Cardiac fibroblast (primary cell): ENCODE measurements around the gene SLC4A9.

Source experiments
- DNase-seq, 2 donors: peaks; one replicate each; pipeline versions ENCODE4 v3.0.0 to v3.0.0-alpha.2; 2010; ENCODE audit warnings: low read depth in 2 of 2
- H3K4me3 ChIP-seq, 2 donors: replicated peaks in 1 of 2; 1 replicate in 1 of 2; 2 replicates in 1 of 2; pipeline ENCODE4 v1.5.1; 2011; ENCODE audit warnings: low read depth in 2 of 2, low read length in 2 of 2, mild to moderate bottlenecking in 2 of 2, moderate library complexity in 1 of 2
- TF ChIP-seq, protein P1 (sequence below): IDR thresholded peaks from one replicate; pipeline ENCODE4 v1.5.1; 2011; ENCODE audit warnings: low read depth, mild to moderate bottlenecking, low read length, inconsistent platforms

Gene SLC4A9

DNA sequence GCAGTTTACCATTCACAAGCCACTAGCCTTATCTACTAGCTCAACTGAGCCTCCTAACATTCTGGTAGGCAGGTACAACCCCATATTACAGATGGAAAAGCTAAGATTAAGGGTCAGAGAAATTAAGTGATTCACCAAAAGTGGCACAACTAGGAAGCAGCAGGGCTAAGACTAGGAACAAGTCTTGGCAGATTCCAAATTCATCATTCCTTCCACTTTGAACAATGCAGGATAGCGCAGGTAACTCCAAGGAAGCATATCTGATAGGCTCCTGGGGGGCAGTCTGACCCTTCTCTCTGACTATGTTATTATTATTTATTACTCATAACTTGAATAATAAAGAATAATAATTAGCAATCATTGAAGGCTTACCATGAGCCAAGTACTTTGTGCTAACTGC is 22.1 kb upstream of the SLC4A9 start:
- no peak overlapping the region for H3K4me3 ChIP-seq
- TF ChIP-seq, protein P1, sequence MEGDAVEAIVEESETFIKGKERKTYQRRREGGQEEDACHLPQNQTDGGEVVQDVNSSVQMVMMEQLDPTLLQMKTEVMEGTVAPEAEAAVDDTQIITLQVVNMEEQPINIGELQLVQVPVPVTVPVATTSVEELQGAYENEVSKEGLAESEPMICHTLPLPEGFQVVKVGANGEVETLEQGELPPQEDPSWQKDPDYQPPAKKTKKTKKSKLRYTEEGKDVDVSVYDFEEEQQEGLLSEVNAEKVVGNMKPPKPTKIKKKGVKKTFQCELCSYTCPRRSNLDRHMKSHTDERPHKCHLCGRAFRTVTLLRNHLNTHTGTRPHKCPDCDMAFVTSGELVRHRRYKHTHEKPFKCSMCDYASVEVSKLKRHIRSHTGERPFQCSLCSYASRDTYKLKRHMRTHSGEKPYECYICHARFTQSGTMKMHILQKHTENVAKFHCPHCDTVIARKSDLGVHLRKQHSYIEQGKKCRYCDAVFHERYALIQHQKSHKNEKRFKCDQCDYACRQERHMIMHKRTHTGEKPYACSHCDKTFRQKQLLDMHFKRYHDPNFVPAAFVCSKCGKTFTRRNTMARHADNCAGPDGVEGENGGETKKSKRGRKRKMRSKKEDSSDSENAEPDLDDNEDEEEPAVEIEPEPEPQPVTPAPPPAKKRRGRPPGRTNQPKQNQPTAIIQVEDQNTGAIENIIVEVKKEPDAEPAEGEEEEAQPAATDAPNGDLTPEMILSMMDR: no peak
- no peak for DNase-seq

DNA sequence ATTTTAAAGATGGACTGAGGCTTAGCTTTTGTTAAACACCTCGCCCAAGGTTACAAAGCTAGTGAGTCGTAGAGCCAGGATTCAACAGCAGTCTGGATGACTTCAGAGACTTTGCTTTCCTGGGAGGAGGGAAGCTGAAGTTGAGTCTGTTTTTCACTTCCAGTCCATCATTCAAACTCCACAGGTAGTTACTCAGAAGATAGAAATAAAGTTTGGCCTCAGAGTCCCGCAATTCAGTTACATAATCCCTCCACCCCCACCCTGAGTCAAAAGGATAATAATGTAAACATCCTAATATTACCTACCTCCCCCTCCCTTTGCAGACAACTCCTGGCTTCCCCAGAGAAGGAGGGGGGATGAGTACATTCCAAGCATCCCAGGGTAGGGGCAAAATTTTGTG is 21.7 kb upstream of the SLC4A9 start:
- no peak for DNase-seq

DNA sequence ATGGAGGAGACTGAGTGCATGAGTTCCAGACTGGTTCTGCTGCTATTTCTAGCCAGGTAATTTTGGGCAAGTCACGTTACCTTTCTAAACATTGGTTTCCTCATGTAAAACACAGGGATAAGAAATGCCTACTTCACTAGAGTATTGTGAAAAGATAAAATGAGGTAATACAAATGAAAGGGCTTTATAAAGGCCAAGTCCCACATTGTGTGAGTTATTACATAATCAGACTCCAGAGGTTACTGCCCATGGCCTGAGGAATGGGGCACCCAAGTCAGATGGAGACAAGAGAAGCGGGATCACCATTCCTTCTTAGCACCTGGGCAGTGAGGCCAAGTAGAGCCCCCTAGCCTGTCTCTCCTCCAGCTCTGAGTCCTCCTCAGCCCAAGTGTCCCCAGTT is 21.1 kb upstream of the SLC4A9 start:
- no peak for DNase-seq
- no peak overlapping the region for H3K4me3 ChIP-seq

More for the DNA sequence above, 21.7 kb upstream of the SLC4A9 start:
- TF ChIP-seq, protein P1: no peak
- no peak overlapping the region for H3K4me3 ChIP-seq

DNA sequence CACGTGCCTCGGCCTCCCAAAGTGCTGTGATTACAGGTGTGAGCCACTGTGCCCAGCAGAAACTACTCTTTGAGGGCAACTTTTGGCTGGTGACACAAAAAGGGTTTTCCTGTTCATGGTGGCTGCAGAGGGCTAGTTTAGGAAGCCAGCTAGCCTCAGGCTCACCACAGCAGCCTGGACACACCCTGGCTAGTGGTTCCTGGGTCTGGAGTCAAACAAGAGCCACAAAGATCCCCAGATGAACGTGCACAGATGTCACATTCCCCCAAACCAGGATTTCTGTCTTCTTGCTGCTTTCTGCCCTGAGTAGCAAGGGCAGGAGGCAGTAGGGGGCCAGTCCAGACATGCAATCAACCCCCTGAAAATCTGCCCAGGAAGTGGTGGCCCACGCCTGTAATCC is 20.4 kb upstream of the SLC4A9 start:
- TF ChIP-seq, protein P1: no peak
- no peak overlapping the region for H3K4me3 ChIP-seq
- DNase-seq: no peak

More for the DNA sequence above, 21.1 kb upstream of the SLC4A9 start:
- TF ChIP-seq, protein P1: no peak

DNA sequence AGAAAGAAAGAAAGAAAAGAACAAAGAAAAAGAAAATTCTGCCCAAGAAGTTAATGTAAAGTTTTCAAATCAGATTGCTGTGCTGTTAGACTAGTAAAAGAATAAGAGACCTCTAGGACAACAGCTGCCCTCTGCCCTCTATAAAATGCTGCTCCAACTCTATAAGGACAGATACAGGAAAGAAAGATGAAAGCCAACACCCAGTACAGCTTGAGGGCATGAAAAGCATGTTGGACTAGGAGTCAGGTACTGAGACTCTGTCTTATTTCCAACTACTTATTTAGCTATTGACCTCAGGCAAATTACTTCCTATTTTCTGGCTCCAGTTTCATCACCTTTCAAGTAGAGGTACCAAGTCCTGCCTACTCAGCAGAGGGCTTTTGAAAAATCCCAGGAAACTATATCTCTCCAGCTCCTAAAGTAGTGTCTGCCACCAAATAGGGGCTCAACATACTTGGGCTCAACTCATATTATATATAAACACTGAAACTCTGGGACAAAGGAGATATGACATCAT is 19.3 kb upstream of the SLC4A9 start:
- no peak for DNase-seq
- H3K4me3 ChIP-seq: no peak overlapping the region
- TF ChIP-seq, protein P1: no peak

DNA sequence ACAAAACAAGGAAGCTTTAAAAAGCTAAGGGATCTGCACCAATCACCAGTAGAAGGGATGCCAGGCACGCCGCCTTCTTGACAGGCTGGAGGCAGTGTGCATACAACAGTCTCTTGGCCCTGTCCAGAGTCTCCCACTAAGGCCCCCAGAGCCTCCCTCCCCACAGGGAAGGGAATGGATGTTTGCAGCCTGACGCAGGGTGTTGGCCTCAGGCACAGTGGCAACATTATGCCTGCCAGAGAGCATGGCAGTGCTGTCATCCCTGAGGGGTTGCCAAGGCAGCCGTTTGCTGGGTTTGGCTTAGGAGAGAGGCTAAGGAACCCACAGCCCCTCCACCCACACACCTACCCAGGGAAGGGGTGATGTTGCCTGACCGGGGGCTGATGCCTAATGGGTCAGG is 18.4 kb upstream of the SLC4A9 start:
- TF ChIP-seq, protein P1: no peak
- no peak for DNase-seq
- H3K4me3 ChIP-seq: no peak overlapping the region

DNA sequence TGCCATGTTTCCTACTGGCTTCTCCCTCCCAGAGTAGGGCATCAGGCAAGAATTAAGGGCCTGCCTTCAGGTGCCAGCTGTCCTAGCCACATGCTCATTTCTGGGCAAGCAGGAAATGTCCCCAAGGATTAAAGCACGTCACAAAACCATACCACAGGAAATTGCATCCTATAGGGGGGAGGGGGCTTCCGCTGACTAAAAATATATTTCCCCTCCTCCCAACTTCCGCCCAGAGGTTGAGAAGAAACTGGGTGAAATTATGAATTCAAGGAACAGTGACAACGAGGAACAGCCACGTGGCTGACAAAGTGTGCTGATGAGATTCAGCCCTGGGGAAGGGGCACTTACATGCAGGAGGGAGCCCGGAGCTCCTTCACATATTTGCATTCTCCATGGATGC is 17.7 kb upstream of the SLC4A9 start:
- no peak for DNase-seq
- H3K4me3 ChIP-seq: no peak overlapping the region
- TF ChIP-seq, protein P1: no peak
